SK-MEL-5 (cell line): ENCODE measurements around the gene COMT. TPM values are rescaled to one million over a fixed set of nuclear protein-coding genes. Genes with fewer than 3 reads are reported as not detected.
A peak's percentile ranks its signal among the peaks of the same experiment; 100 is the strongest.

Experiments
- DNase-seq: peaks from one replicate; pipeline ENCODE4 v3.0.0-alpha.2; 2016; ENCODE audit warnings: low read depth, low spot score
- in situ Hi-C: cut with HindIII; loops from 2 replicates; pipeline ENCODE4 v1.10.0; 2016; ENCODE audit warnings: low sequenced_read_pairs, high pct_unique_total_duplicates, low pct_unique_long_range_greater_than_20kb
- total RNA-seq: library from RNA; depleted of rRNA; stranded (reverse); fragments of >200 nt; shearing (Covaris generic); gene quantifications from 2 replicates; pipeline ENCODE4 v1.2.3, GENCODE V29; 2014

Gene COMT
- total RNA-seq, 1 experiment from 2014 or later, result 156 TPM

- DNase-seq, result no peak
- in situ Hi-C loops, result no loop called here
Measured at GRCh38 chr22:19971276-19972124, 29.9 kb downstream of the COMT start.

GRCh38 chr22:19972251-19972650, 30.7 kb downstream of the COMT start:
- no peak for DNase-seq
- in situ Hi-C loops, result no loop called here

GRCh38 chr22:19972652-19973550, 31.3 kb downstream of the COMT start:
- in situ Hi-C loops, result no loop called here
- DNase-seq, result no peak

GRCh38 chr22:19973551-19974267, 32.1 kb downstream of the COMT start:
- DNase-seq, result no peak
- in situ Hi-C loops, result no loop called here

GRCh38 chr22:19974268-19974861, 32.8 kb downstream of the COMT start:
- in situ Hi-C loops, result no loop called here
- peak; percentile 92 for DNase-seq

- in situ Hi-C loops, result no loop called here
- DNase-seq, result no peak
Measured at GRCh38 chr22:19974935-19975706, 33.5 kb downstream of the COMT start.

- no peak for DNase-seq
- in situ Hi-C loops, result no loop called here
Measured at GRCh38 chr22:19975707-19976035, 34.1 kb downstream of the COMT start.

GRCh38 chr22:19976671-19977070, 35.1 kb downstream of the COMT start:
- no peak for DNase-seq
- in situ Hi-C loops, result no loop called here

- in situ Hi-C loops, result no loop called here
- no peak for DNase-seq
Measured at GRCh38 chr22:19977296-19978243, 36.0 kb downstream of the COMT start.

GRCh38 chr22:19978748-19979147, 37.2 kb downstream of the COMT start:
- DNase-seq, result no peak
- in situ Hi-C loops, result no loop called here

- in situ Hi-C loops, result no loop called here
- no peak for DNase-seq
Measured at GRCh38 chr22:19979712-19980493, 38.3 kb downstream of the COMT start.

GRCh38 chr22:19980766-19981165, 39.2 kb downstream of the COMT start:
- no peak for DNase-seq
- in situ Hi-C loops, result no loop called here

GRCh38 chr22:19981171-19981960, 39.8 kb downstream of the COMT start:
- in situ Hi-C loops, result no loop called here
- no peak for DNase-seq

- no peak for DNase-seq
- in situ Hi-C loops, result no loop called here
Measured at GRCh38 chr22:19981961-19982920, 40.7 kb downstream of the COMT start.
